Hematopoietic multipotent progenitor cell treated with erythropoietin and hydrocortisone succinate and interleukin-3 and kit ligand, for 8 days (in vitro differentiated cells): ENCODE measurements around the gene FRMD6.

Experiments
- DNase-seq: peaks from one replicate; pipeline ENCODE4 v3.0.0-alpha.2; 2015

FRMD6 gene

DNA sequence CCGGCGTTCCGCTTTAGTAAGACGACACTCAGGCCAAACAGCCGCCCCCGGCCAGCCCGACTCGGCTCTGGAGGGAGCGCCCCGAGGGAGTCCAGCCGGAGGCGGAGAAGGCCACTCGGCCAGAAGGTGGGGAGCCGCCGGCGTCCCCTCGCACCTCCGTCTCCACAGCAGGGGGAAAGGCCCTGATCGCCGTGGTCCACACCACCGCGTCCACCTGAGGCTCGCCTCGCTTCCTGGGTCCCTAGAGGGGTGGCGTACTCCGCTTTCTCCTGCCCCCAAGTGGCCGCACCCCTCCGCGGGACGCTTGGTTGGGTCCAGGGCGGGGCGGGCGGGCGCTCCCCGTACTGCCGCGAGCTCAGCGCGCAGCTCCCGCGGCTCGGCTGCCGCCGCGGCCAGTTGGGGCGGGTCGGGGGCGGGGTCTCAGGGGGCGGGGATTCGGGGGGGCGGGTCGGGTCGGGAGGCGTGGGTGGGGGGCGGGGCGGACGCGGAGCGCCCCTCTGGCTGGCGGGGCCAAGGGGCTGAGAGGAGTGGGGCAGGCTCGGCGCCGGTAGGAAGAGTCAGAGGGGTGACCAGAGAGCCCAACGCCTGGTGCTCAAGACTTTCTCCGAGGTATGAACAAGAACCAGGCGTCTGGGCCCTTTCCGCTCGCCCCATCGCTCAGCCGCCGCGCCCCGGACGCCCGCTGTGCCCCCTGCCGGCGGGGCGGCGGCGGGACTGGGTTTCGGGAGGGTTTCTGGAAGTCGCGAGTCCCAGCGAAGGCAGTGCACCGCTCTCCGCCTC is at the start of gene FRMD6:
TSS of gene FRMD6 (plus strand) at position 523 of the 780 bp plus-strand sequence. CDS start 37,927 bp downstream, outside the sequence.
- peak; percentile 77 for DNase-seq

DNA sequence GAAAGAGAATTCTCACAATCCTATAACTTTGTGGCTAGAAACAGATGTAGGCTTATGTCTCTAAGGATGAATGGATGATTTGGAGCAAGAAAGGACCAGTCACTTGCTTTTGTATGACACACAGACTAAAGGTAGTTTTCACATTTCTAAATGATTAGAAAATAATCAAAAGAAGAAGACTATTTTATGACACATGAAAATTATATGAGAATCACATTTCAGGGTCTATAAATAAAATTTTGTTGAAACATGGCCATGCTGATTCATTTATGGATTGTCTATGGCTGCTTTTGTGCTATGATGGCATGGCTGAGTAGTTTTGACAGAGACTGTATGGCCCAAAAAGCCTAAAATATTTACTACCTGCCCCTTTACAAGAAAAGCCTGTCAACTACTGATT is 49.4 kb upstream of the FRMD6 start:
- no peak for DNase-seq

DNA sequence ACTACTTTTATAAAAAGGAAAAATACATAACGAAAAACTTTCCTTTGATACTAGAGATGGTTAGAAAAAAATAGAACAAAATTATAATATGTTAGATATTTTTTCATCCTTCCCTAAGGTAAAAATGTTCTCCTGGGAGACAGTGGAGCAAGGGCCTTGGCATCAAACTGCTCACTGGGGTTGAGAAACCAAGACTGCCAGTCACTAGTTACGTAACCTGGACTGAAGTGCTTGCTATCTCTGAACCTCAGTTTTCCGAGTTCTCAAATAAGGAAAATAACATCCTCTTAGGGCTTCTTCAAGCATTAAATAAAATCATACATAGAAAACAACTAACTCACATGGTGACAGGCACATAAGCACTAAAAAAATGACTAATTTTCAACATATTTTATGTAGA is 48.2 kb upstream of the FRMD6 start:
- no peak for DNase-seq

DNA sequence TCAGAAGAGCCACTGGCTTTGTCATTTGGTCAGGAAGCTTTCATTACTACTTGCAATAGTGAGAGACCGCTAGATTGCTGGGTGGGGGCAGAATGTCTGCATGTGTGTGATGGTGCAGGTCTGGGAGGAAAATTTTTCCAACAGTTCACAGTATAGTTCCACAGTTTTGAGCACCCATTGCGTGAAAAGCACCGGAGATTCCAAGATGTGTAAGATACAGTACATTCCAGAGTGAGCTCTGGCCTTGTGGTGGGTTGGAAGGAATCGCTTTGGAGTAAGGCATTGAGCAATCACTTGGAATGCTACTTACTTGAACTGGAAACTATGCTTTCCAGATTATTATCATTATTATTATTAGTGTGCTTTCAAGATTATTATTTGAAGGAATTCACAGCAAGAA is 47.6 kb upstream of the FRMD6 start:
- DNase-seq = no peak

DNA sequence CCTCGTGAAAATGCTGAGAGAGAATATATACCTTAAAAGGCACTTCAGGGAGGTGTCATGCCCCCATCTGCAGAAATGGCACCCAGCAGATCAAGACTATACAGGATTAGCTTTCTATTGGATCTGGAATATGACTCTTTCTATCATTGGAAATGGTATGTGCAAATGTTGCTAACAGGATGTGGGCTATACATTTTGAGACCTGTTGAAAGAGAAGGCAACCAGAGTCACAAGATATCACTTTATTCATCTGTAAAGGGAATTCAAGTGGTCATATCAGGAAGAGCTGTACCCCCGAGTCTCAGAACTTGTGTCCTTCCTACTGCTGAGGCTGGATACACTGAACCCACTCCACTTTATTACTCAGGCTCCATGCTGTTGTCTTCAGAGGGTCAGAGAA is 46.1 kb upstream of the FRMD6 start:
- DNase-seq = no peak

DNA sequence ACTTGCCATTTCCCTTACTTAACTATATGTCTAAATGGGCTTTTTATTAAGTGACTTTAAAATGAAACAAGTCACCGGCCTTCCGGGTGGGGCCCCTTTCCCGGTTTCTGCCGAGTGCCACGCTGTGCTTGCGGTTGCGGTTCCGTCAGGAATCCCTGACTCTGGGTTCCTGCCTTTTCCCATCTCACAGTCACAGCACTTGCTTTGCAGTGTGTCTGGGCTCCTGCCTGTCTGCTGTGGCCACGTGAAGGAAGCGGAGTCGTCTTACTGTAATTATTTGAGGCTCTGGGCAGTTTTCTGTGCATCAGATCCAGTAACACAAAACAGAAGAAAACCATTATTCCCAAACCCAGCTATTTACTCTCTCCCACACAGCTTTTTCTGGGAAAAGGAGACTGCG is 44.0 kb upstream of the FRMD6 start:
- no peak for DNase-seq

DNA sequence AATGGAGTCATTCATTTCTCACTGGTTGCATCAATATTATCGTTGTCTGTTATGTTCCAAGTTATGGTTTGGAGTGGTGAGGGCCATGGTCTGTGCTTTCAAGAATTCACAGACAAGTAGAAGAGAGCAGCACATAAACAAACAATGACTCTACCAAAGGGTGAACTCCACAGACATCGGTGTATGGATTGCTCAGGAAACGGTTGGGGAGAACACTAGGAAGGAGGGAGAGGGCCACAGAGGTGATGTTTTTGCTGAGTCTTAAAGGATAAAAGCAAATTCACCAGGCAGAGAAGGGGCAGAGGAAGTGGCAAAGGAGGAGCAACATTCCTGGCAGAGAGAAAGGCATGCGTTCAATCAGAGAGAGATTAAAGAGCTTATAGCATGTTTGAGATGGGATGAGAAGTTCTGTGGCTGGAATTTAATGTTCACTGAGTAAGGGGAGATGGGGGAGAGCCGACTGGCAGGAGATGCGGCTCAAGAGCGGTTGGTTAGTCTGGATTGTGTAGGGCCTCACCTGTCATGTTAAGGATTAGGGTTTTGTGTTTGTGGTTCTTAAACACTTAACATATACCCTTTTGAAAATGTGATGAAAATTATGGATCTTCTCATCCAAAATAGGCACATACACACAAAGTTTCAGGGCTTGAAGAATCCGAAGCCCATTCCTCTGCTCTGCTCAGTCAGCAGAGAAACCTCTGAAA is 42.3 kb upstream of the FRMD6 start:
- no peak for DNase-seq

DNA sequence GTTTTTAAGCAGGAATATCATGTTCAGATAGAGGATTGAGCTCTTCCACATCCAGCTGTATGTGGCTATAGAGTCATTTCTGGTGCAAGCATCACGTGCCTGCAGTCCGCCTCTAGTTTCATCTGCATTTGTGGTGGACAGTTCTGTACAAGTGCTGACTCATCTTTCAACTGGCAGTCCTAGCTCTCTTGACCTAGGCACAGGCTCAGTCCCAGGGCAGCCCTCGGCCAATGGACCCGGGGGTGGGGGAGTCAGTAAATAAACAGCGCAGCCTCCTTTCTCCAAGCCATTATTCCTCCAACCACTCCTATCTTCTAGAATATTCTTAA is 41.8 kb upstream of the FRMD6 start:
- DNase-seq = no peak

DNA sequence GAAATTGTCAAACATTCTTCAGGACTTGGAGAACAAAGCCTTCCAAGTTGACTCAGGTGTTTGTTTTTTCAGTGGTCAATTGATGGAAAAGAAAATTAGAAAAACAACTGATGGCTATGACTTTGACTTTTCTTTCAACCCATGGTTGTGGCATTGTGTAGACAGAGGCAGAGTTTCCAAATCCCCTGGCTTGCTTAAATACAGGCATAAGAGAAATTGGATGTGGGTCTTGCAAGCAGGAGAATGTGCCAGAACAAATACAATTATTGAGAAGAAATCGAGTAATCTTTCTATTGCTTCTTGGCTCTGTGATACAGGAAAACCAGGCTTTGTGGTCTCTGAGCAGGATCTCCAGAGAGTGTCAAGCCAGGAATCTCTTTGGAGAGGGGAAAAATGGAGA is 40.9 kb upstream of the FRMD6 start:
- DNase-seq = no peak

DNA sequence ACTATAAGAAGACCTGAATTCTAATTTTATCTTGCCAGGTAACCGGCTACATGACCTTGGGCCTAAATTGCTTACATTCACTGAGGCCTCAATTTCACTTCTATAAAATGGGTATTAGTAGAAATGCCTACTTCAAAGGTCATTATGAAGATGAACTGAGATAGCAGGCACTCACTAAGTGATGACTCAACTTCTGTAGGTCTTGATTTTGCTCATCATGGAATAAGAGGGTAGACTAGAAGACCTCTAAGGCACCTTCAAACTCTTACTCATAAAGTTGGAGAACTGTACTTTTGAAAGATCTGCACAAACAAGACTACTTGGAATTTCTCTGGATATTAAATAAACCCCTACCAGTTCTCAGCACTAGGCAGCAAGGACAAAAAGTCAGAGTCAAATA is 39.3 kb upstream of the FRMD6 start:
- no peak for DNase-seq

DNA sequence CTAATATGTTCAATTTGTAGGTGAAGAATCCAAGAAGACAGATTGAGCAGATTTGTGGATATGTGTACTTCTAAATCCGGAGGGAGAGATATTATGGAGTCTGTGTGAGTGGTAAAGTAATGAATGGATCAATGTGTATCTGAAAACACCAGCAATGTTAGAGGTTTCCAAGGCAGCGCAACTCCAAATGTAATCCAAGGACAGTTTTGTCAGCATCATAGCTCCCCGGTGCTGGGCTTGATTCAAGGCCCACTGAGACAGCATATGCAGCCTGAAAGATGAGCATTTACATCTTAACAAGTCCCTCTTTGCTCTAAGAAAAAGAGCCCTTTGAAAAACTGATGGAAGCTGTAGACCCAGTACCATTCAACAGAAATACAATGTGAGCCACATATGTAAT is 38.3 kb upstream of the FRMD6 start:
- no peak for DNase-seq

DNA sequence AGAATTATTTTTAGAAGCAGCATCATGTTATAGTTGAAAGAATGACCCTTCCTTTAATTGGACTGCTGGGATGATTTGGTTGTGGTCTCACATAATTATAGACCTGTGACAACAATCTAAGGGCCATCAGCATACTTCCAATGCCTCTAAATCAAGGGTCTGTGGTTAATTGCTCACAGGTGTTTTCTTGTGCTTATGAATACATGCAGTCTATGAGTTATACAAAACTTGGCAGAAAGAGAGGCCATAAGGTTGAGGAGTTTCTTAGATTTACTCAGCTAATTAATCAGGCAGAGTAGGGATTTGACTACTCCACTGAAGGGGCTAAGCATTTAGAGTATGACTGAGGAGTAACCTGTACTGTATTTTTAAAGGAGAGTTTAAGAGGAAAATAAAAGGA is 37.0 kb upstream of the FRMD6 start:
- no peak for DNase-seq

DNA sequence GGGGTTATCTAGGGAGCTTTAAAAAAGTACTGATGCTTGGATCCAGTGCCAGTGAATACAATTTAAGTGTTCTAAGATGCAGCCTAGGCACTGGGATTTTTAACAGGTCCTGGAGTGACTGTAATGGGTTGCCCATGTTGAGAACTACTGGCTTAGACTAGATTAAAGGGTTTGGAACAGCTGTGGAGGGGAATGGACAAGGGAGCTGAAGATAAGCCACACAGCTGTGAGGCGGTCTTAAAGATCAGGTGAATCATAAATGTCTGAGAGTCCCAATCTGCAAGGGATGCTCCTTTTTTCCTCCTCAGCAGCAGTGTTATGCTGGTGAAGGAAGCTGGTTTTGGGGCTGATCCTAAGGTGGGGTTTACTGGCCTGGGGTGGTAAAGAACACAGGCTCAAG is 35.5 kb upstream of the FRMD6 start:
- DNase-seq = no peak

DNA sequence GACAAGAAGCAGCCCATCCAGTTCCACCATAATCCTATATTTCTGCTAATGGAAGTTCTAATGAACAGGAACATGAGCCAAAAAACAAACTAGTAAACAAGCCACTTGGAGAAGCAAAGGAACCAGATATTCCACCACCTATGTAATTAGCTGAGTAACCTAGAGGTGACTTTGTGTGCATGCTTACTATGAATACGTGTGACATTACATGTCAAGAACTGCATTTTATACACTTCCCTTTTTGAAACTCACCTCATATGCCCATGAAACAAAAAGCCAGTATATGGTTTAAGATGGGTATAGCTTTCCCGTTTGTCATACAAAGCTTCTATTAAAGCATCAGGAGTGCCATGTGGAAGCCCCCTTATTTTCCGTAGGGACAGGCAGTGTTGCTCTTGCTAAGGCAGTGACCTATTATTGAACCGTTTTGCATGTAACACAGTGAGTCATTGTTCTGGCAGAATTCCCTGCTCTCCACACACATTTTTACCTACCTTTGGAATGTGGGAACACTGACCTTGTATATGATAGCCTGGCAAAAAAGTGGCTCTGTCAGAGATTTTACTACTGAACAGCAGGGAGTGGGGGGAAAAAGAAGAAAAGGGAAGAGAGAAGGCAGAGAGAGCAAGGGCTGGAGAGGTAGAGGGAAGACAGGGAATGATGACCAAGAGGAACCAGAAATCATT is 34.8 kb upstream of the FRMD6 start:
- no peak for DNase-seq

DNA sequence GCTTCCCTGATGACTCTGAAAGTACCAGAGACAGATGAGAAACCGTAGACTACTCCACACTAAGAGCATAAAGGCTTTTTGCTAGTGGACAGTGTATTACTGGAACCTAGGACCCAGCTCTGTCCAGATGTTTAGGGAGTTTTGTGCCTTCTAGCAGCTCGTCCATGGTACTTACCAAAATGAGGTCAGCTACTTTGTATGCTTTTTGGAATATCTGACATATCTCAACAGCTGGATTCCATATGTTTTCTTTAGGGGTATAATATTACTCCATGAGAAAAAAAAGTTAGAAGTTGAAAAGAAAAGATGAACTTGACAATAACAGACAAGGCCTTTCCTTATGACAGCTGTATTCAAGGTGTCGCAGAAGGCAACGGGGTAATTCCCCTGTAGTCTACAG is 32.1 kb upstream of the FRMD6 start:
- DNase-seq = no peak

DNA sequence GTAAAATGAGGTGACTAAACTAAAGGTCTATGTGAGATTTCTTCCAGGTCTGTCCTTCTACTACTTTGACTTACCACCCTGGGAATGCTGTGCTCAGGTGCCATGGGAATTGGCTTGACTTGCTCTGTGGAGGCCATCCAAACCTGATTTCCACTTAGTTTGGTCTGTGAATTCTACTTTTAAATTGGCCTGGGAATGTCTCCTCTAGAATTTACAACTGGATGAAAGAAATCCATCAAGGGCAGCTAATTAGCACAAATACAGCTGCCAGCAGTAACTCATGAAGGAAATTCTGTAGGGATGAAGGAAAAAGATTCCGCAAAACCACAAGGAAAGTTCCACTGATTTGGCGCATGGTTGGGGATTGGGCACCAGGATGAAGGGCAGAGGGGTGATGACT is 31.7 kb upstream of the FRMD6 start:
- DNase-seq = no peak

DNA sequence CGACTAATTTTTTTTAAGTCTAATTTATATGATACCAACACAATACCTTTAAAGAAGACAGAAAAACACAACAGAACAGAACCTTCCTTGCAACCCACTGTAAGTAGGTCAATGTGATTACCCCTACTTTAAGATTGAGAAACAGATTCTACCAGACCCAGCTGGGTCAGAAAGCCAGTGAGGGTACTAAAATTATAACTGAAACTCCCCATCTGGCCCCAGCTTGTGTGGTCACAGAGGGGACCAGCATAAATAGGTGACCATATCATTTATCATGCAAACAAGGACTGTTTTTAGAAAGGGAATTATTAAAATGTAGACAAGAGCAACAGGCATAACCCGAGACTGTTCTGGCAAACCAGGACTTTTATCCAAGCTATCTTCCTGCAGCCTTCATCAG is 30.1 kb upstream of the FRMD6 start:
- DNase-seq = no peak

DNA sequence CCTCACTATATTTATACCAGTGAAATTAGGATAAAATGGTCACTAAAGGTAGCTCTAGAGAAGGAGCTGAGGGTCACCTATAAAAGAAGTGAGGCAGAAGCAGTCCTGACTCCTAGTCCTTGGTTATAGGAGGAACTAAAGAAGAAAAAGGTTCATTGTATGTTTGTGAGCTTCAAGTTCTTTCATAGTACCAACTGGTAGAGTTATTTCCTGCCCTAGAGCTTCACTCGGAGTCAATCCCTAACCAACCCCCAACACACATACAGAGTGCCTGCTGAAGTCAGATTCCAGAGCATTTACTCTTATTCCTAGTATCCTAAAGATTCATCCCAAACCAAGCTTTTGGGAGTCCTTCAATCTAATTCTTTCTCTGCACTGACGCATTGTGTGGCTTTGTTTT is 29.3 kb upstream of the FRMD6 start:
- DNase-seq = no peak

DNA sequence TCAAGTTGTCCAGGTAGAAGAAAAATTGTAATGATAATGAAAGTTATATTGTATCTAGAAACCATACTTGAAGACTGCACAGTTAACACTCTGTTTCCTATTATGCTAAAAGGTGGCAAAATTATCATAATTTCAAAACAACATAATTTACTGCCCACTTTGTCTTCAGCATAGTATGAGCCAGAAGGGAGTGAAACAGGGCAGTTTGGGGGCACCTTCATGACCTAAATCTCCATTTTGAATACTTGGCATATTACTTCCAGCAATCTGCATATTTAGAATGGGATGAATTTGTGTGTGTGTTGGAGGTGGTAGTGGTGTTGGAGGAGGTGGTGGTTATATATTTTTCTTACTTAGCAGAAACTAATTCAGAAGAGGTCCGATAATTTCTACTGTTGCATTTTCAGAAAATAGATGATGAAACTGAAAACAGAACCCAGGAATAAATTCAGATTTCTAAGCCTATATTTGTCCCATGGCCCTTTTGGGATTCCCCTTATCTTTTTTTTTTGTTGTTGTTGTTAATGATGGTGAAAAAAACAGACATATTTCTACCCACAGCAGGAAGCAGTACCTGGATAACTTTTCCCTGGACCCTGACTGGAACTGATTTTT is 26.6 kb upstream of the FRMD6 start:
- no peak for DNase-seq

DNA sequence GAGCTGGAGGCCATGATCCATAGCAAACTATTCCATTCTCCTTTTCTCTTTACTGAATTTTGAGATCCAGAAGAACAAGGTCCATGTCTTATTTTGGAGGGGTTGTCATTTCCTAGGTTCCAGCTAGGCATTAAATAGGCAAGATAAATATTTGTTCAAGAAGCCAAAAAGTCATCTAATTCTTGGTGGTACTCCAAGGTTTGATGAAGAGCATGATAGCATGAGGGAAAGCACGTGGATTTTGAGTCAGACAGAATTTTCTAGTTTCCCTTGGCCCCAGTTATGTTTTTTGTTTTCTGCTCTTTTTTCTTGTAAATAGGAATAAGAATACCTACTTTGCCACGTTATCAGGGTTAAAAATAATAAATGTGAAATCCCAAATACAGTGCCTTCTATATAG is 25.5 kb upstream of the FRMD6 start:
- no peak for DNase-seq

DNA sequence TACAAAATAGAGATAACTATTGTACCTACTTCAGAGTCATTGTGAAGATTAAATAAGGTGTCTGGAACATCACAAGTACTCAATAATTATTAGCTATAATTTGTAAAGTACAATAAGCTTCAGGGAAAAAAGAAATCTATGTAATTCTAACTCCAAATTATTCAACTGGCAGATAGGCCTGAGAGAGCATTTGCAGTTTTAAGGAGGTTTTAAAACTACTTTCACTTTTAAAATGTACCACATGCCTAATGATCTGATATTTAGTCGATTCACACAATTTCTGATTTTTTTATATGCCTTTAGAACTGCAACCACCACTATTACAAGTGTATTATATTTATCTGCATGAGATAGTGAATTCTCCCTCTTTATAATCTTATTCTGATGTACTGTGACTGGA is 24.9 kb upstream of the FRMD6 start:
- no peak for DNase-seq

DNA sequence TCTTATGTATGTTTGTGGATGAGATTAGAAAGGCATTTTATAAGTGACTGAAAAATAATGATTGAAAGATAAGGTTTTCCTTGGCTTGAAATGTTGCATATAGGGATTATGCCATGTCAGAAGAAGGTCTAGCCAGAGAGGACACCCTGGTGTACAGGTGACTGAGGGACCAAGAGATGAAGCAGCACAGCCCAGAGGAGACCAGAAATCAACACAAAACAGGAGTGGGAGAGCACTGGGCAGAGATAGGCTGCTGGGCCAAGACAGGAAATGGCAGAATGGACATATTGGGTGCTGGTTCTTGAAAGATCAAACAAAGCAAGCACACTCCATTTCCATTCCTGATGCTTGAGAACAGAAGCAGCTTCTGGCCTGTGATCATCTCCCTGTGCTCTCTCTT is 24.4 kb upstream of the FRMD6 start:
- DNase-seq = no peak

DNA sequence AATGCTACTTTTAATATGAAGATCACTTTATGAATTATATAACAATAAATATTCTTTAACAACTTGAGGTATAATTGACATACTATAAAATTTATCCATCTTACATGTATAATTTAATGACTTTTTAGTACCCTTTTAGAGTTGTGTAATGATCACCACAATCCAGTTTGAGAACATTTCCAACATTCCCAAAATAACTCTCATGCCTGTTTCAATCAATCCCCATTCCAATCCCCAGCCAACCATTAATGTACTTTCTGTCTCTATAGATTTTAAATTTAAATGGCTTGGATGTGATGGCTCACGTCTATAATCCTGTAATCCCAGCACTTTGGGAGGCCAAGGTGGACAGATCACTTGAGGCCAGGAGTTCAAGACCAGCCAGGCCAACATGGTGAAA is 23.5 kb upstream of the FRMD6 start:
- no peak for DNase-seq

DNA sequence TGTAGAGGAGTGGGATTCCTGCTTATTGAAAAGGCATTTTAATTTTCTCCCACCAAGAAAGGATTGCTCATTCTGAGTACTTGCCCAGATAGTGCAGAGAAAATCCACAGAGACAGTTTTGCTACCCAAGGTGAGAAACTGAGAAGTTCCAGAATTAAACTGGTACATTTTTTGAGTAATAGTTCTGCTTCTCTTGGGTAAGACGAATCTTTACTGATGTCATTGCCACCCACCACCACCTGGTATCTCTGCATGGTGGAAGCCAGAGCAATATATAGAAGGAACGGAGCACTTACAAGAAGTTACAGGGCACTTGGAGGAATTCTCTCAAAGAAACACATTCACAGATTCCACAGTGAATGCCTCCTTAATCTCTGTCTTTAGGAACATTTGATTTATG is 20.7 kb upstream of the FRMD6 start:
- DNase-seq = no peak
